ENCODE results near the gene AKAP8L.
A peak's percentile ranks its signal among the peaks of the same experiment; 100 is the strongest.

The AKAP8L gene

GRCh38 chr19:15441317-15441716, 22.5 kb upstream of the AKAP8L start:
- no peak for ATAC-seq (ENCODE audit: insufficient read depth, low read depth)

GRCh38 chr19:15439821-15440641, 21.2 kb upstream of the AKAP8L start:
- Histone ChIP-seq H3K4me2 (ENCODE audit: insufficient read depth, low read length) (no peak overlapping the region), H3K27me3 (ENCODE audit: insufficient read depth, low read length, poor library complexity) (no peaks in the 10 kb centered on the region), H3K4me3 (ENCODE audit: low read depth in 1 of 2, low read length in 2 of 2) (no peak overlapping the region), H2AFZ (ENCODE audit: low read depth, low read length) (no peak overlapping the region), H3K27ac (ENCODE audit: low read length) (no peak overlapping the region), H4K20me1 (ENCODE audit: insufficient read depth, low read length) (no peaks in the 10 kb centered on the region), H3K9me3 (ENCODE audit: insufficient read depth, low read length, severe bottlenecking) (no peaks in the 10 kb centered on the region), H3K79me2 (ENCODE audit: insufficient read depth, low read length) (no peaks in the 10 kb centered on the region), H3K9ac (ENCODE audit: low read depth, low read length) (no peak overlapping the region), H3K4me1 (ENCODE audit: insufficient read depth, low read length) (no peaks in the 10 kb centered on the region), H3K36me3 (ENCODE audit: insufficient read depth, low read length) (no peaks in the 10 kb centered on the region)
- no peak for DNase-seq
- TF ChIP-seq CTCF (IDR thresholded peaks at IDR 0.05; ENCODE audit: borderline replicate concordance, extremely low read depth, low read length, poor library complexity, severe bottlenecking) (no peak), EZH2 (IDR thresholded peaks at IDR 0.05; ENCODE audit: borderline replicate concordance, low read depth, low read length, severe bottlenecking) (no peak)
- ATAC-seq (ENCODE audit: insufficient read depth, low read depth): no peak

More at GRCh38 chr19:15441317-15441716, 22.5 kb upstream of the AKAP8L start:
- TF ChIP-seq EZH2 (IDR thresholded peaks at IDR 0.05; ENCODE audit: borderline replicate concordance, low read depth, low read length, severe bottlenecking): no peak
- no peak for TF ChIP-seq CTCF (IDR thresholded peaks at IDR 0.05; ENCODE audit: borderline replicate concordance, extremely low read depth, low read length, poor library complexity, severe bottlenecking)
- no peaks in the 10 kb centered on the region for H3K9me3 ChIP-seq (ENCODE audit: insufficient read depth, low read length, severe bottlenecking)
- no peaks in the 10 kb centered on the region for H4K20me1 ChIP-seq (ENCODE audit: insufficient read depth, low read length)
- H3K4me3 ChIP-seq (ENCODE audit: low read depth in 1 of 2, low read length in 2 of 2): no peak overlapping the region
- no peak overlapping the region for H3K27ac ChIP-seq (ENCODE audit: low read length)
- no peaks in the 10 kb centered on the region for H3K79me2 ChIP-seq (ENCODE audit: insufficient read depth, low read length)
- H3K4me1 ChIP-seq (ENCODE audit: insufficient read depth, low read length): no peaks in the 10 kb centered on the region
- H3K9ac ChIP-seq (ENCODE audit: low read depth, low read length): no peak overlapping the region
- H2AFZ ChIP-seq (ENCODE audit: low read depth, low read length): no peak overlapping the region
- no peak overlapping the region for H3K4me2 ChIP-seq (ENCODE audit: insufficient read depth, low read length)
- H3K27me3 ChIP-seq (ENCODE audit: insufficient read depth, low read length, poor library complexity): no peaks in the 10 kb centered on the region
- no peak for DNase-seq
- H3K36me3 ChIP-seq (ENCODE audit: insufficient read depth, low read length): no peaks in the 10 kb centered on the region

DNA sequence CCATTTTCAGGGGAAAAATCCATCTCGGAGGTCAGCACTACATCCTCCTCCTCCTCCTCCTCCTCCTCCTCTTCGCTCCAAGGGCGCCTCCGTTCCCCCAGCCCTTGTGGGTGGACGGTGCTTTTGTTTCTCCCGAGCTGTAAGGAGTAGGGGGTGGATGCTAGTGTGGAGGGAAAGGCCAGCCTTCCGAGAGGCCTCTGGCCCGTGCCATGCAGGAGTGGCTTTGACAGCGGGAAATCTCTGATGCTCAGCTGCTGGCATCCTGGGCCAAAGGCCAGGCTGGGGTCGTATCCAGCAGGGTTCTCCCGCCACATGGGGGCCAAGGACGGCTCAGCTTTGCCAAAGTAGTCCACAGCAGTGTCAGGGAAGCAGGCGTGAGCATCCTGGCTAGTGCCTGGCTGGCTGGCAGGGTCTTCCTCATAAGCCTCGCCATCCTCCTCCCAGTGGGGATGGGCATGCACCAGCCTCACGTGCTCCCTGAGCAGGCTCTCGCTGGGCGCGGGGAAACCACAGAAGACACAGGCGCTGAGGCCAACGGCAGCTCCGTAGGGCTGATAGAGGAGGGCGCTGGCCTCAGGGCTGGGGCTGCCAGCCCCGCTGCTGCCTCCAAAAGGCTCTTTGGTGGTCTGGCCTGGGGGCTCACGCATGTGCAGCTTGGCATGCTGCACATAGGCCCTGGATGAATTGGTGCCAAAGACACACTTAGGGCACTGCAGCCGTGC, 20.5 kb upstream of the AKAP8L start:
- no peak overlapping the region for H3K27ac ChIP-seq (ENCODE audit: low read length)
- no peaks in the 10 kb centered on the region for H3K27me3 ChIP-seq (ENCODE audit: insufficient read depth, low read length, poor library complexity)
- DNase-seq (peak; percentile 39), ATAC-seq (ENCODE audit: insufficient read depth, low read depth) (peak; percentile 58)
- H3K4me1 ChIP-seq (ENCODE audit: insufficient read depth, low read length): no peaks in the 10 kb centered on the region
- no peaks in the 10 kb centered on the region for H3K79me2 ChIP-seq (ENCODE audit: insufficient read depth, low read length)
- H3K9me3 ChIP-seq (ENCODE audit: insufficient read depth, low read length, severe bottlenecking): no peaks in the 10 kb centered on the region
- no peaks in the 10 kb centered on the region for H4K20me1 ChIP-seq (ENCODE audit: insufficient read depth, low read length)
- no peak overlapping the region for H3K4me3 ChIP-seq (ENCODE audit: low read depth in 1 of 2, low read length in 2 of 2)
- TF ChIP-seq CTCF (IDR thresholded peaks at IDR 0.05; ENCODE audit: borderline replicate concordance, extremely low read depth, low read length, poor library complexity, severe bottlenecking) (no peak), EZH2 (IDR thresholded peaks at IDR 0.05; ENCODE audit: borderline replicate concordance, low read depth, low read length, severe bottlenecking) (no peak)
- H3K4me2 ChIP-seq (ENCODE audit: insufficient read depth, low read length): no peak overlapping the region
- H3K36me3 ChIP-seq (ENCODE audit: insufficient read depth, low read length): no peaks in the 10 kb centered on the region
- H2AFZ ChIP-seq (ENCODE audit: low read depth, low read length): no peak overlapping the region
- no peak overlapping the region for H3K9ac ChIP-seq (ENCODE audit: low read depth, low read length)
